OCI-LY1 (cell line): ENCODE data around the gene BRCA2.

ENCODE experiments used
- H2AFZ ChIP-seq: fragments of 200-600 bp; sonication (generic), shearing (Covaris generic); 2 replicates; pipeline ENCODE4 v1.6.0; 2014; ENCODE audit warnings: antibody characterized with exemption, mild to moderate bottlenecking, low read length
- H3F3A ChIP-seq: fragments of 200-600 bp; sonication (generic), shearing (Covaris generic); 2 replicates; pipeline ENCODE4 v1.6.0; 2014; ENCODE audit warnings: mild to moderate bottlenecking, antibody characterized with exemption, low read length, moderate library complexity; ENCODE audit not compliant: insufficient read depth
- H3K27ac ChIP-seq: fragments of 200-600 bp; sonication (generic); 2 replicates; pipeline ENCODE4 v1.5.1; 2014; ENCODE audit warnings: low read length, mixed run types, mild to moderate bottlenecking, low read depth; ENCODE audit not compliant: poor library complexity, severe bottlenecking
- H3K27me3 ChIP-seq: fragments of 200-600 bp; sonication (generic); 2 replicates; pipeline ENCODE4 v1.6.0; 2014; ENCODE audit warnings: antibody characterized with exemption, mild to moderate bottlenecking, low read length, moderate library complexity; ENCODE audit not compliant: insufficient read depth
- H3K36me3 ChIP-seq: fragments of 200-600 bp; sonication (generic); 2 replicates; pipeline ENCODE4 v1.6.1; 2014; ENCODE audit warnings: mild to moderate bottlenecking, antibody characterized with exemption, low read length, moderate library complexity, mixed read lengths; ENCODE audit not compliant: insufficient read depth
- H3K4me1 ChIP-seq: fragments of 200-600 bp; sonication (generic); 2 replicates; pipeline ENCODE4 v1.5.1; 2014; ENCODE audit warnings: mild to moderate bottlenecking, low read length, moderate library complexity; ENCODE audit not compliant: insufficient read depth, severe bottlenecking
- H3K4me2 ChIP-seq: fragments of 200-600 bp; sonication (generic), shearing (Covaris generic); 2 replicates; pipeline ENCODE4 v1.6.1; 2014; ENCODE audit warnings: low read length
- H3K4me3 ChIP-seq: fragments of 200-600 bp; sonication (generic); 2 replicates; pipeline ENCODE4 v1.5.1; 2014; ENCODE audit warnings: low read length, low read depth, mild to moderate bottlenecking, mixed read lengths; ENCODE audit not compliant: poor library complexity, severe bottlenecking
- H3K79me2 ChIP-seq: fragments of 200-600 bp; shearing (Covaris generic); 2 replicates; pipeline ENCODE4 v1.6.1; 2016; ENCODE audit warnings: mixed run types, low read length, mixed read lengths; ENCODE audit not compliant: insufficient read depth
- H3K9ac ChIP-seq: fragments of 200-600 bp; sonication (generic), shearing (Covaris generic); 2 replicates; pipeline ENCODE4 v1.6.1; 2014; ENCODE audit warnings: mild to moderate bottlenecking, low read length, mixed read lengths
- H3K9me2 ChIP-seq: fragments of 200-600 bp; sonication (generic), shearing (Covaris generic); 2 replicates; pipeline ENCODE4 v1.6.1; 2014; ENCODE audit warnings: low read depth, mild to moderate bottlenecking, low read length, mixed read lengths
- H3K9me3 ChIP-seq: fragments of 200-600 bp; shearing (Covaris generic); 2 replicates; pipeline ENCODE4 v1.6.1; 2014; ENCODE audit warnings: low read length, mixed read lengths
- H4K20me1 ChIP-seq: fragments of 200-600 bp; sonication (generic), shearing (Covaris generic); 2 replicates; pipeline ENCODE4 v1.6.0; 2016; ENCODE audit warnings: mild to moderate bottlenecking, low read length; ENCODE audit not compliant: insufficient read depth
- EZH2 ChIP-seq: fragments of 200-600 bp; sonication (generic), shearing (Covaris generic); IDR thresholded peaks from 2 replicates; pipeline ENCODE4 v1.8.0; 2017; ENCODE audit warnings: borderline replicate concordance, mixed run types, mild to moderate bottlenecking, antibody characterized with exemption, low read length, moderate library complexity, mixed read lengths
- TF ChIP-seq, protein P1 (sequence below): fragments of 200-600 bp; sonication (generic), shearing (Covaris generic); IDR thresholded peaks from 2 replicates; pipeline ENCODE4 v1.5.1; 2017; ENCODE audit warnings: mild to moderate bottlenecking, antibody characterized with exemption, low read length, moderate library complexity, mixed read lengths

The BRCA2 gene

DNA sequence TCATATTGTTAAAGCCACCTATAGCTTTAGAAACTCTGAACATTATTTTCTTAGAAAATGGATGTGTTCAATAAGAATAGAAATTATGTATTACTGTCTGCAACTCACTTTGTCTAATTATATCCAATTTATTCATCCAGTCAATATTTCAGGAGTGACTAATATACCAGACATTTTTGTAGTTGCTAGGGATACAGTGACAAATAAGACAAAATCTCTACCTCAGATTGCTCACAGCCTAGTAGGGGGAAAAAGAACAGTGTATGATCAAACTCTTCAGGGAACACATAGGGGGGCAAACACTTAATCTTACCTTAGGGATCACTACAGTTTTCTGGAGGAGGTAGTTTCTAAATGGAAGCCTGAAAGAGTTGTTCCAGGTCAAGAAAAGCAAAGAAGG is 8.6 kb downstream of the BRCA2 start:
- Histone ChIP-seq H3K9me3 (no peaks in the 10 kb centered on the region), H3K9ac (no peak overlapping the region), H4K20me1 (no peaks in the 10 kb centered on the region), H3K79me2 (no peaks in the 10 kb centered on the region), H3K27me3 (no peaks in the 10 kb centered on the region), H2AFZ (no peak overlapping the region), H3K36me3 (peaks cover 58% of the 10 kb centered on the region), H3F3A (no peaks in the 10 kb centered on the region), H3K4me3 (no peak overlapping the region), H3K4me2 (no peak overlapping the region), H3K4me1 (no peaks in the 10 kb centered on the region), H3K27ac (no peak overlapping the region), H3K9me2 (no peaks in the 10 kb centered on the region)
- TF ChIP-seq, protein P1, sequence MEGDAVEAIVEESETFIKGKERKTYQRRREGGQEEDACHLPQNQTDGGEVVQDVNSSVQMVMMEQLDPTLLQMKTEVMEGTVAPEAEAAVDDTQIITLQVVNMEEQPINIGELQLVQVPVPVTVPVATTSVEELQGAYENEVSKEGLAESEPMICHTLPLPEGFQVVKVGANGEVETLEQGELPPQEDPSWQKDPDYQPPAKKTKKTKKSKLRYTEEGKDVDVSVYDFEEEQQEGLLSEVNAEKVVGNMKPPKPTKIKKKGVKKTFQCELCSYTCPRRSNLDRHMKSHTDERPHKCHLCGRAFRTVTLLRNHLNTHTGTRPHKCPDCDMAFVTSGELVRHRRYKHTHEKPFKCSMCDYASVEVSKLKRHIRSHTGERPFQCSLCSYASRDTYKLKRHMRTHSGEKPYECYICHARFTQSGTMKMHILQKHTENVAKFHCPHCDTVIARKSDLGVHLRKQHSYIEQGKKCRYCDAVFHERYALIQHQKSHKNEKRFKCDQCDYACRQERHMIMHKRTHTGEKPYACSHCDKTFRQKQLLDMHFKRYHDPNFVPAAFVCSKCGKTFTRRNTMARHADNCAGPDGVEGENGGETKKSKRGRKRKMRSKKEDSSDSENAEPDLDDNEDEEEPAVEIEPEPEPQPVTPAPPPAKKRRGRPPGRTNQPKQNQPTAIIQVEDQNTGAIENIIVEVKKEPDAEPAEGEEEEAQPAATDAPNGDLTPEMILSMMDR, result no peak

GRCh38 chr13:32330441-32330840 is 15.1 kb downstream of the BRCA2 start:
- no peaks in the 10 kb centered on the region for H3K4me1 ChIP-seq
- no peaks in the 10 kb centered on the region for H3K27me3 ChIP-seq
- H3K9me3 ChIP-seq, result no peaks in the 10 kb centered on the region
- 0 out of 2 replicates have a peak, but pooled peaks cover 4% of the 10 kb centered on the region for H3F3A ChIP-seq
- H3K4me3 ChIP-seq, result no peak overlapping the region
- no peaks in the 10 kb centered on the region for H3K79me2 ChIP-seq
- no peak overlapping the region for H3K27ac ChIP-seq
- no peaks in the 10 kb centered on the region for H4K20me1 ChIP-seq
- H3K9ac ChIP-seq, result no peak overlapping the region
- no peaks in the 10 kb centered on the region for H3K9me2 ChIP-seq
- no peak overlapping the region for H3K4me2 ChIP-seq
- peaks cover 67% of the 10 kb centered on the region for H3K36me3 ChIP-seq
- H2AFZ ChIP-seq, result no peak overlapping the region
- TF ChIP-seq EZH2, result no peak
- TF ChIP-seq, protein P1, result no peak

GRCh38 chr13:32334671-32335070 is 19.4 kb downstream of the BRCA2 start:
- Histone ChIP-seq H3K79me2 (no peaks in the 10 kb centered on the region), H3K4me1 (no peaks in the 10 kb centered on the region), H4K20me1 (no peaks in the 10 kb centered on the region), H3K4me3 (no peak overlapping the region), H3K27ac (no peak overlapping the region), H3K9me2 (no peaks in the 10 kb centered on the region), H3K36me3 (peaks cover 73% of the 10 kb centered on the region), H3K4me2 (no peak overlapping the region), H3K27me3 (no peaks in the 10 kb centered on the region), H3K9ac (no peak overlapping the region), H3K9me3 (peaks cover 7% of the 10 kb centered on the region; the same call in 1 of the 2 replicates), H2AFZ (no peak overlapping the region), H3F3A (0 out of 2 replicates have a peak, but pooled peaks cover 4% of the 10 kb centered on the region)
- TF ChIP-seq, protein P1, result no peak
- no peak for TF ChIP-seq EZH2
